Endodermal cell (in vitro differentiated cells): ENCODE results near the gene KLF15. TPM values are rescaled to one million over a fixed set of nuclear protein-coding genes. Genes with fewer than 3 reads are reported as not detected.

Experiments used
- DNase-seq: peaks from one replicate; pipeline ENCODE4 v3.0.0-alpha.2; 2017
- H3K27ac ChIP-seq: 2 replicates; pipeline ENCODE4 v1.5.1; 2013; ENCODE audit warnings: mild to moderate bottlenecking, low read depth, low read length, moderate library complexity
- H3K27me3 ChIP-seq: 2 replicates; pipeline ENCODE4 v1.6.1; 2013; ENCODE audit warnings: mild to moderate bottlenecking, low read length, moderate library complexity; ENCODE audit not compliant: insufficient read depth, control insufficient read depth, poor library complexity, severe bottlenecking
- H3K36me3 ChIP-seq: 2 replicates; pipeline ENCODE4 v1.7.0; 2013; ENCODE audit warnings: mild to moderate bottlenecking, low read length, moderate library complexity; ENCODE audit not compliant: control insufficient read depth, insufficient read depth
- H3K4me1 ChIP-seq: one replicate; pipeline ENCODE4 v1.7.0; 2013; ENCODE audit warnings: low read length; ENCODE audit not compliant: control insufficient read depth, insufficient read depth
- H3K4me3 ChIP-seq: 2 replicates; pipeline ENCODE4 v1.5.1; 2013; ENCODE audit warnings: mild to moderate bottlenecking, low read length, moderate library complexity
- H3K9ac ChIP-seq: 2 replicates; pipeline ENCODE4 v1.6.1; 2013; ENCODE audit warnings: mild to moderate bottlenecking, low read length, moderate library complexity; ENCODE audit not compliant: poor library complexity, severe bottlenecking; ENCODE audit errors: extremely low read depth
- H3K9me3 ChIP-seq: 2 replicates; pipeline ENCODE4 v1.6.1; 2013; ENCODE audit warnings: mild to moderate bottlenecking, low read length, moderate library complexity; ENCODE audit not compliant: control insufficient read depth
- H3K27ac Mint-ChIP-seq: 2 replicates; pipeline ENCODE4 v1.8.0; 2020; ENCODE audit warnings: mixed read lengths
- H3K27me3 Mint-ChIP-seq: 2 replicates; pipeline ENCODE4 v1.8.0; 2021; ENCODE audit warnings: mild to moderate bottlenecking, mixed read lengths; ENCODE audit not compliant: insufficient read depth
- H3K36me3 Mint-ChIP-seq: 2 replicates; pipeline ENCODE4 v1.8.0; 2020; ENCODE audit warnings: low read depth, mixed read lengths
- H3K4me1 Mint-ChIP-seq: 2 replicates; pipeline ENCODE4 v1.8.0; 2020; ENCODE audit warnings: mixed read lengths
- H3K4me3 Mint-ChIP-seq: 2 replicates; pipeline ENCODE4 v1.8.0; 2020; ENCODE audit warnings: mild to moderate bottlenecking, moderate library complexity, mixed read lengths
- H3K9me3 Mint-ChIP-seq: 2 replicates; pipeline ENCODE4 v1.8.0; 2020; ENCODE audit warnings: mild to moderate bottlenecking, mixed read lengths
- WGBS, 2 experiments: methylation state at CpG; one replicate each; pipeline versions ENCODE4 v1.1.5 to v1.1.7; 2013; ENCODE audit warnings: missing lambda C conversion rate in 2 of 2, mixed read lengths in 1 of 2; ENCODE audit not compliant: insufficient coverage in 1 of 2, insufficient read length in 1 of 2; 5-methylcytosine and 5-hydroxymethylcytosine counted together
- total RNA-seq, 2 donors: library from RNA; stranded (reverse); fragmentation: NEBNext Ultra II Directional in 1 of 2; extraction: Animal tissue kit (Norgen Biotek cat#: 25700) in 1 of 2; gene quantifications; 2 replicates in 1 of 2; 3 replicates in 1 of 2; pipeline ENCODE4 v1.2.1, GENCODE V29; 2021
- TF ChIP-seq, protein P1 (sequence below): fragments of 200-600 bp; sonication (generic); conservative IDR thresholded peaks from 2 replicates; pipeline ENCODE4 v1.5.0; 2021; ENCODE audit warnings: antibody characterized with exemption, mild to moderate bottlenecking

Gene KLF15
- total RNA-seq, 2 donors from 2014 or later, result 20.7 to 31.1 TPM

GRCh38 chr3:126312341-126312740 is 44.9 kb downstream of the KLF15 start:
- Mint-ChIP-seq H3K36me3 (peaks cover 3% of the 10 kb centered on the region), H3K27ac (no peak overlapping the region), H3K4me3 (no peak overlapping the region), H3K27me3 (peaks cover 4% of the 10 kb centered on the region), H3K9me3 (peaks cover 8% of the 10 kb centered on the region), H3K4me1 (peaks cover 2% of the 10 kb centered on the region)
- H3K9me3 ChIP-seq, result no peaks in the 10 kb centered on the region
- no peak overlapping the region for H3K27ac ChIP-seq
- DNase-seq, result no peak
- TF ChIP-seq, protein P1, sequence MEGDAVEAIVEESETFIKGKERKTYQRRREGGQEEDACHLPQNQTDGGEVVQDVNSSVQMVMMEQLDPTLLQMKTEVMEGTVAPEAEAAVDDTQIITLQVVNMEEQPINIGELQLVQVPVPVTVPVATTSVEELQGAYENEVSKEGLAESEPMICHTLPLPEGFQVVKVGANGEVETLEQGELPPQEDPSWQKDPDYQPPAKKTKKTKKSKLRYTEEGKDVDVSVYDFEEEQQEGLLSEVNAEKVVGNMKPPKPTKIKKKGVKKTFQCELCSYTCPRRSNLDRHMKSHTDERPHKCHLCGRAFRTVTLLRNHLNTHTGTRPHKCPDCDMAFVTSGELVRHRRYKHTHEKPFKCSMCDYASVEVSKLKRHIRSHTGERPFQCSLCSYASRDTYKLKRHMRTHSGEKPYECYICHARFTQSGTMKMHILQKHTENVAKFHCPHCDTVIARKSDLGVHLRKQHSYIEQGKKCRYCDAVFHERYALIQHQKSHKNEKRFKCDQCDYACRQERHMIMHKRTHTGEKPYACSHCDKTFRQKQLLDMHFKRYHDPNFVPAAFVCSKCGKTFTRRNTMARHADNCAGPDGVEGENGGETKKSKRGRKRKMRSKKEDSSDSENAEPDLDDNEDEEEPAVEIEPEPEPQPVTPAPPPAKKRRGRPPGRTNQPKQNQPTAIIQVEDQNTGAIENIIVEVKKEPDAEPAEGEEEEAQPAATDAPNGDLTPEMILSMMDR, result no peak
- no peak overlapping the region for H3K9ac ChIP-seq
- H3K27me3 ChIP-seq, result no peaks in the 10 kb centered on the region
- H3K4me3 ChIP-seq, result no peak overlapping the region
- H3K4me1 ChIP-seq, result no peaks in the 10 kb centered on the region
- no peaks in the 10 kb centered on the region for H3K36me3 ChIP-seq
- WGBS, 2 experiments, result 88 to 91% methylated on average over 5 to 7 of the region's 7 CpGs

- Histone ChIP-seq H3K27ac (no peak overlapping the region), H3K27me3 (no peaks in the 10 kb centered on the region), H3K36me3 (no peaks in the 10 kb centered on the region), H3K4me3 (no peak overlapping the region), H3K4me1 (no peaks in the 10 kb centered on the region), H3K9ac (no peak overlapping the region), H3K9me3 (no peaks in the 10 kb centered on the region)
- peaks cover 8% of the 10 kb centered on the region for H3K9me3 Mint-ChIP-seq
- H3K4me3 Mint-ChIP-seq, result no peak overlapping the region
- H3K36me3 Mint-ChIP-seq, result peaks cover 3% of the 10 kb centered on the region
- WGBS, 2 experiments, result 83 to 93% methylated on average over 3 to 7 of the region's 7 CpGs
- TF ChIP-seq, protein P1, result no peak
- no peak overlapping the region for H3K27ac Mint-ChIP-seq
- peaks cover 4% of the 10 kb centered on the region for H3K27me3 Mint-ChIP-seq
- H3K4me1 Mint-ChIP-seq, result peaks cover 2% of the 10 kb centered on the region
- no peak for DNase-seq
These were observed 45.8 kb downstream of the KLF15 start for GRCh38 chr3:126311338-126311978.

GRCh38 chr3:126310816-126311215 is 46.4 kb downstream of the KLF15 start:
- WGBS, 2 experiments, result 80 to 90% methylated on average over 1 to 5 of the region's 5 CpGs
- no peak overlapping the region for H3K27ac ChIP-seq

More at GRCh38 chr3:126310816-126311215, 46.4 kb downstream of the KLF15 start:
- Histone ChIP-seq H3K9me3 (no peaks in the 10 kb centered on the region), H3K4me3 (no peak overlapping the region), H3K4me1 (no peaks in the 10 kb centered on the region), H3K9ac (no peak overlapping the region), H3K36me3 (no peaks in the 10 kb centered on the region), H3K27me3 (no peaks in the 10 kb centered on the region)
- H3K4me3 Mint-ChIP-seq, result no peak overlapping the region
- peaks cover 4% of the 10 kb centered on the region for H3K27me3 Mint-ChIP-seq
- H3K4me1 Mint-ChIP-seq, result peaks cover 2% of the 10 kb centered on the region
- DNase-seq, result no peak
- H3K9me3 Mint-ChIP-seq, result peaks cover 8% of the 10 kb centered on the region
- peaks cover 3% of the 10 kb centered on the region for H3K36me3 Mint-ChIP-seq
- TF ChIP-seq, protein P1, result no peak
- H3K27ac Mint-ChIP-seq, result no peak overlapping the region
